Right lobe of liver (tissue), 6 donors: ENCODE data around the gene RGSL1. TPM values are rescaled to one million over a fixed set of nuclear protein-coding genes. Genes with fewer than 3 reads are reported as not detected.

Experiments
- ATAC-seq, 4 donors: fragments of 200-7000 bp; cut with Tn5 transposase; one replicate each; pipeline ENCODE4 v1.9.1; 2020; ENCODE audit warnings: mild to moderate bottlenecking in 4 of 4, moderate library complexity in 4 of 4
- DNase-seq, 3 donors: peaks; one replicate each; pipeline ENCODE4 v3.0.0-alpha.2; 2020
- H3K27ac ChIP-seq, 3 donors: fragments of 200-600 bp; one replicate each; pipeline ENCODE4 v1.8.0; 2022
- H3K27me3 ChIP-seq, 2 donors: fragments of 200-600 bp; one replicate each; pipeline ENCODE4 v1.8.0; 2022
- H3K36me3 ChIP-seq, 4 donors: fragments of 200-600 bp; sonication (generic) in 1 of 4; one replicate each; pipeline versions ENCODE4 v1.5.1 to v1.8.0; 2017 to 2022; ENCODE audit warnings: control low read depth in 1 of 4
- H3K4me1 ChIP-seq, 4 donors: fragments of 200-600 bp; sonication (generic) in 1 of 4; one replicate each; pipeline versions ENCODE4 v1.5.1 to v1.8.0; 2017 to 2022; ENCODE audit warnings: control low read depth in 1 of 4
- H3K4me3 ChIP-seq, 3 donors: fragments of 200-600 bp; one replicate each; pipeline ENCODE4 v1.8.0; 2022
- H3K9me3 ChIP-seq, 4 donors: fragments of 200-600 bp; sonication (generic) in 1 of 4; one replicate each; pipeline versions ENCODE4 v1.5.1 to v1.8.0; 2017 to 2022; ENCODE audit warnings: control low read depth in 1 of 4
- POLR2A ChIP-seq: fragments of 450-650 bp; IDR thresholded peaks from one replicate; pipeline ENCODE4 v1.6.1; 2017; ENCODE audit warnings: antibody characterized with exemption, mild to moderate bottlenecking
- WGBS: methylation state at CpG from one replicate; pipeline ENCODE4 v1.1.6; 2018; ENCODE audit warnings: low coverage, low lambda C conversion rate; ENCODE audit not compliant: insufficient coverage; ENCODE audit errors: missing lambda C conversion rate; 5-methylcytosine and 5-hydroxymethylcytosine counted together
- intact Hi-C, 2 donors: fragments of 100-400 bp; cut with DNase I; formaldehyde crosslinking; loops; one replicate each; pipeline versions ENCODE4 v1.11.2 to v1.14.1; 2022
- total RNA-seq, 6 experiments: library from RNA; depleted of rRNA in 2 of 6; stranded (reverse); fragments of >200 nt in 2 of 6; fragmentation: NEBNext Ultra II Directional in 3 of 6; extraction: Animal tissue kit (Norgen Biotek cat#: 25700) in 3 of 6; gene quantifications; one replicate each; pipeline versions ENCODE4 v1.1.0 to v1.2.4, GENCODE V29; 2016 to 2023
- TF ChIP-seq, protein P1 (sequence below), 4 donors: fragments of 200-600 bp in 3 of 4; fragments of 450-650 bp in 1 of 4; IDR thresholded peaks; one replicate each; pipeline versions ENCODE4 v1.5.1 to v1.8.0; 2016 to 2022; ENCODE audit warnings: antibody characterized with exemption in 4 of 4, mild to moderate bottlenecking in 2 of 4
- donor health status: DM: no; HTN: yes; CAD: no.
- donor health status: DM: no; HTN: no; CAD: no.
- donor health status: DM: no; HTN: no; CAD: no.
- donor health status: DM: no; HTN: yes; CAD: no.
- donor health status: DM: no; HTN: yes; CAD: no.

The RGSL1 gene
- total RNA-seq, 6 experiments from 2014 or later, result not detected

DNA sequence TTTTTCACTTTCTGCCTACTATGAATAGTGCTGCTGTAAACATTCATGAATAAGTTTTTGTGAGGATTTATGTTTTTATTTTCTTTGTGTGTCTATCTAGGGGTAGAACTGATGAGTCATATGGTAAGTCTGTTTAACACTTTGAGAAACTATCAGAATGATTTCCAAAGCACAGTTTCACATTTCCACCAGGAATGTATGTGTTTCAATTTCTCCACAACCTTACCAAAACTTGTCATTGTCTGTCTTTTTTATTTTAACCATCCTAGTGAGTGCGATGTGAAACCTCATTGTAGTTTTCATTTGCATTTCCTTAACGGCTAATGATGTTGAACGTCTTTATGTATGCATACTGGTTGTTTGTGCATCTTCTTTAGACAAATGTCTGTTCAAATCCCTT, 115.6 kb downstream of the RGSL1 start:
- no peaks in the 10 kb centered on the region for H3K36me3 ChIP-seq
- ATAC-seq (no peak), DNase-seq (no peak)
- no peak overlapping the region for H3K27ac ChIP-seq
- TF ChIP-seq POLR2A, result no peak
- TF ChIP-seq, protein P1, sequence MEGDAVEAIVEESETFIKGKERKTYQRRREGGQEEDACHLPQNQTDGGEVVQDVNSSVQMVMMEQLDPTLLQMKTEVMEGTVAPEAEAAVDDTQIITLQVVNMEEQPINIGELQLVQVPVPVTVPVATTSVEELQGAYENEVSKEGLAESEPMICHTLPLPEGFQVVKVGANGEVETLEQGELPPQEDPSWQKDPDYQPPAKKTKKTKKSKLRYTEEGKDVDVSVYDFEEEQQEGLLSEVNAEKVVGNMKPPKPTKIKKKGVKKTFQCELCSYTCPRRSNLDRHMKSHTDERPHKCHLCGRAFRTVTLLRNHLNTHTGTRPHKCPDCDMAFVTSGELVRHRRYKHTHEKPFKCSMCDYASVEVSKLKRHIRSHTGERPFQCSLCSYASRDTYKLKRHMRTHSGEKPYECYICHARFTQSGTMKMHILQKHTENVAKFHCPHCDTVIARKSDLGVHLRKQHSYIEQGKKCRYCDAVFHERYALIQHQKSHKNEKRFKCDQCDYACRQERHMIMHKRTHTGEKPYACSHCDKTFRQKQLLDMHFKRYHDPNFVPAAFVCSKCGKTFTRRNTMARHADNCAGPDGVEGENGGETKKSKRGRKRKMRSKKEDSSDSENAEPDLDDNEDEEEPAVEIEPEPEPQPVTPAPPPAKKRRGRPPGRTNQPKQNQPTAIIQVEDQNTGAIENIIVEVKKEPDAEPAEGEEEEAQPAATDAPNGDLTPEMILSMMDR (IDR thresholded peaks at IDR 0.05), result no peak
- intact Hi-C loops, result no loop called here
- no peak overlapping the region for H3K4me3 ChIP-seq
- no peaks in the 10 kb centered on the region for H3K9me3 ChIP-seq
- no peaks in the 10 kb centered on the region for H3K4me1 ChIP-seq
- 58% methylated on average over 3 of the region's 3 CpGs for WGBS
- no peaks in the 10 kb centered on the region for H3K27me3 ChIP-seq

DNA sequence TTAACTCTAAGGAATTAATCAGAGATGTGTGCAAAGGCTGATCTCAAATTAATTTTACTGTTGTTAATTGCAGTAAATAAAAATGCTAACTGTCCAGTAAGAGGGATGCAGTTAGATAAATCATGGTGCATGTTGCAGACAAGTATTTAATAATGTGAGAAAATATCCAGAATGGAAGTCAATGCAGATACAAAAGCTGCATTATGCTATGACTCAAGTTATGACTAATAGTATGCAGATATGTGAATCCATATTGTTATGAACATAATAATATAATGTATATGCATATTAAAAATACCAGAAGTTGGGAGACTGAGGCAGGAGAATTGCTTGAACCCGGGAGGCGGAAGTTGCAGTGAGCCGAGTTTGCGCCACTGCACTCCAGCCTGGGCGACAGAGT, 117.7 kb downstream of the RGSL1 start:
- intact Hi-C loops, result no loop called here
- DNase-seq (no peak), ATAC-seq (no peak)
- Histone ChIP-seq H3K4me1 (no peaks in the 10 kb centered on the region), H3K36me3 (no peaks in the 10 kb centered on the region), H3K4me3 (no peak overlapping the region), H3K9me3 (no peaks in the 10 kb centered on the region), H3K27me3 (no peaks in the 10 kb centered on the region), H3K27ac (no peak overlapping the region)
- no peak for TF ChIP-seq POLR2A
- TF ChIP-seq, protein P1 (IDR thresholded peaks at IDR 0.05), result no peak
- WGBS, result 94% methylated on average over 5 of the region's 5 CpGs

DNA sequence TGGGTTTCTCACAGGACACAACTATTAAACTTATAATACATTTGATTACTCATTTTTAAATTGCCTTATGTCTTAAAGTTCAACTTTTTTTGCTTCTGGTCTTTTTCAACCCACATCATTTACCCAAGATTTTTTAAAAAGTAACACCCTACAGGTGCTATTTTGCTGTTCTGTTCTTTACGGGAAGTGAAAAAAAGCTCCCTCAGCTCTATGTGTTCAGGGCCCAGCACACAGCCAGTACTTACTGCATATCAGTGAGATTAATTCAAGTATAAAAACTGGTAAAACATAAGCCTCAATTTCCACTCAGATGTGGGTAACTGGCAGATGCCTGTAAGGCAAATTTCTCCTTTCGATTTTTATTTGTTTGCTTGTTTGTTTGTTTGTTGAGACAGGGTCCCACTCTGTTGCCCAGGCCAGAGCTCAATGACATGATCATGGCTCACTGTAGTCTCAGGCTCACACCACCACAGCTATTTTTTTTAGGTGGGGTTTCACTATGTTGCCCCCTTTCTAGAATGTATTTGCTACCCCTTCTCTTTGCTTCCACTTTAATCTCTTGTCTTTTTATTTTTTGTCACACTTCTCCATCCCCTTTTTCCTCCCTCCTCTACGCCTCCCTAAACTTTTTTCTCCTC, 118.8 kb downstream of the RGSL1 start:
- no peaks in the 10 kb centered on the region for H3K36me3 ChIP-seq
- intact Hi-C loops, result no loop called here
- TF ChIP-seq, protein P1 (IDR thresholded peaks at IDR 0.05), result no peak
- no peak for TF ChIP-seq POLR2A
- ATAC-seq (no peak), DNase-seq (no peak)
- no peaks in the 10 kb centered on the region for H3K27me3 ChIP-seq
- H3K9me3 ChIP-seq, result no peaks in the 10 kb centered on the region
- 64% methylated on average over 3 of the region's 3 CpGs for WGBS
- H3K4me1 ChIP-seq, result no peaks in the 10 kb centered on the region
- no peak overlapping the region for H3K4me3 ChIP-seq
- H3K27ac ChIP-seq, result no peak overlapping the region

DNA sequence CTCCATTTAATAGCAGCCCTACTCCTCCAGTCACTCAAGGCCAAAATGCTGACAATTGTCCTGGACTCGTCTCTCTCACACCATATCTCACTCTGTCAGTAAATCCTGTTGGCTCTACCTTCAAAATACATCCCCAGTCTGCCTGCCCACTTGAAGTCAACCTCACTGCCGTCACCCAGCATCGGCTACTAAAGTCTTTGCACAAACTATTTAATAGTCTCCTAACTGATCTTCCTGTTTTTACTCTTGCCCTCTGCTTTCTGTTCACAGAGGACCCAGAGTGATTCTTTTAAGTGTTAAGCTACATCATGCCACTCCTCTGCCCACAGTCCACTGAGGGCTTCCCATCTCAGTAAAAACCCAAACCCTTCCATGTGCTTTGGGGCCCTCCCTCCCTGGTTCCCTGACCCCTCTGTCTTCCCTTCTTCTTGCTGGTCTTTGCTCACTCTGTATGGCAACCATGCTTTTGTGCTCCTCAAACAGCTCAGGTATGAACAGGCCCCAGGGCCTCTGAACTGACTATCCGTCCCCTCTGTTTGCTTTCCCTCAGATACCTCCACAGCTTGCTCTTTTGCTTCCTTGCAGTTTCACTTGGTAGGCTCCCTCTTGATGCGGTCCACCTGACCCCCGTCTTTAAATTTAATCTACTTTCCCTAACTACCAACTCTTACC, 120.1 kb downstream of the RGSL1 start:
- Histone ChIP-seq H3K27me3 (no peaks in the 10 kb centered on the region), H3K27ac (no peak overlapping the region), H3K36me3 (no peaks in the 10 kb centered on the region), H3K9me3 (no peaks in the 10 kb centered on the region), H3K4me3 (no peak overlapping the region), H3K4me1 (no peaks in the 10 kb centered on the region)
- DNase-seq (no peak), ATAC-seq (no peak)
- no peak for TF ChIP-seq POLR2A
- TF ChIP-seq, protein P1 (IDR thresholded peaks at IDR 0.05), result no peak
- intact Hi-C loops, result no loop called here
- 90% methylated on average over 6 of the region's 6 CpGs for WGBS
